ENCODE measurements around the gene DOK3.
A peak's percentile ranks its signal among the peaks of the same experiment; 100 is the strongest.

DOK3 gene

DNA sequence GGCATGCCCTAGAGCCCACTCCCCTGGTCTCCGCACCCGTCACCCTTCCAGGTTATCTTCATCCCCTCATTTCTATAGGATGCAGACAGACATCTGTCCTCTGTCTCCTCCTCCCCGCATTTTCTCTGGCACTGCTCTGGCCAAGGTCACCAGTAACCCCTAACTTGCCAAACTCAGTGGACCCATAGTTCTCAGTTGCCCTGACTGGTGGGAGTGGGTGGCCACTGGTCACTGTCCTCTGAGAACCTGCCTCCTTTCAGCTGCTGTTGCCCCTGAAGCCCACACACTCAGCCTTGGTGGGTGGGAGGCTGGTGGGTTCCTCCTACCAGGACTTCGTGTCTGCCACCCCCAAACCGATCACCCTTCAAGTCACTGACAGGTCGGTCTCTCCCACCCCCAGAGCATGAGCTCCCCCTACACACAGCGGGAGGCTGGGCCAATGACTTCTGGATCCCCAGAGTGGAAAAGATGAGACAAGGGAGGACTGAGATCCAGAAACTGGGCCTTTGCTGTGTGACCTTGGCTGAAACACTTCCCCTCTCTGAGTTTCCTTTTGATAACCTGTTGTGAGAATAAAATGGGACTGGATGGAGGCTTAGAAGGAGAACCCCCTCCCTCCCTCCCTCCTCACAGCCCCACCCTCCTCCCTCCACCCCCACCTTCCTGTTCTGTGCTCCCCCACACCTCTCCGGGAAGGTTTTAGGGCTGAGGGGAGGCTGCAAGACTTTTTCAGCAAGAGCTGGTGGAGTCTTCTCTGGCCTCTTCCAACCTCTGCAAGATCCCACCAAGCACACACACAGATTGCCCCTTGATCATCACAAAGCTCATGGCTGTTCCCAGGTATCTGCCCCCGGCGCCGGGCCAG lies 33.8 kb downstream of the DOK3 start:
- in situ Hi-C loops (cut with HindIII; ENCODE audit: low pct_ligation_motif_present, low pct_unique_long_range_greater_than_20kb, low sequenced_read_pairs), result no loop called here
- no peak for DNase-seq

DNA sequence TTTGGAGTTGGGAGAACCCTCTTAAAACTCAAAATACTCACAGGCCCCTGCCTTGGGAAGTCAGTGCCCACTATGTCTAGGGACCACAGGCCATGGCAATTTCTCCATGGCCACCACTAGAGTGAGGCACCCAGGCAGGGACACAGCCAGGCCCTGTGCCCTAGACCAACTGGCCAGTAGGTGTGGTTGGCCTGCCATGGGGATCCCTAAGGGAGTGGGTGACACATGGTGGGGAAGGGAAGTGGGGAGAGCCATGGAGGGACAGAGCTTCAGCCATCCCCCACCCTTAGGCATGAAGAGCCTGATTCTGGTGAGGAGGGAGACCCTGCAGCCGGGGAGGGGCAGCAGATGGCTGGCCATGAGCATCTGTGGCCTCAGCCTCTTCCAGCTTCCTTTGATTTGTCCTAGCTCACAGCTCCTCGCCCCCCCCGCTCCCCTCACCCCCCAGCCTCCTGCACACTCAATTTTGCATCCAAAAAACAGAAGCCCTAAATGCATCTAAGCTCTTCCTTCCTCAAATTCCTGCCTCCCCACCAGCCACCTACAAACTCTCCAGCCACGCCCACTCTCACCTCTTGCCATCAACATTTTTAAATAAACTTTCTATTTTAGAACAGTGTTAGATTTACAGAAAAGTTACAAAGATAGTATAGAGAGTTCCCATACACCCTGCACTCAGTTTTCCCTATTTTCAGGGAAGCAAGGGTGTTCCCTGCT lies 34.6 kb downstream of the DOK3 start:
- in situ Hi-C loops (cut with HindIII; ENCODE audit: low pct_ligation_motif_present, low pct_unique_long_range_greater_than_20kb, low sequenced_read_pairs), result no loop called here
- no peak for DNase-seq

DNA sequence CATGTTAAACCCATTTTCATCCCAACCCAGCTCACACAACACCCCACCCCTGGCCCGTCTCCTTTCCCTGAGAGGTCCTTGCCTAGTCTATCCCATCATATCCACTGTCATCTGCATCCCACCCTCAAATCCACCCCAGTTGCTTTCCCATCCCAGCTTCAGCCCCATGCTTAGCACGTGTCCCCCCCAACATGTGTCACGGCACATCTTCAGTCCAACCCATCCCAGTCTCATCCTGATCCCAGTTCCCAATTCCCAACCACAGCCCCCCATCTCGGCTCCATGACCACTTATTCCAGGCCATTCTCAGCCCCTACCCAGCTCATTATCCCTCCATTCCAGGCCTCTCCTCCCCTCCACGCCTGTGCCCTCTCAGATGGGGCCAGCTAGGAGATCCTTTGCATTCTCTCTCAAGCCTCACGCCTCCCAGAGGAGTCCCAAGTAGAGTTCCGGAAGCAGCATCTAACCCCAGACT lies 35.6 kb downstream of the DOK3 start:
- in situ Hi-C loops (cut with HindIII; ENCODE audit: low pct_ligation_motif_present, low pct_unique_long_range_greater_than_20kb, low sequenced_read_pairs), result no loop called here
- no peak for DNase-seq

- in situ Hi-C loops (cut with HindIII; ENCODE audit: low pct_ligation_motif_present, low pct_unique_long_range_greater_than_20kb, low sequenced_read_pairs), result no loop called here
Observed at GRCh38 chr5:177473443-177474001, 36.1 kb downstream of the DOK3 start, which contains the start of gene DBN1. DBN1 (minus strand) TSS chr5:177473634; CDS start chr5:177473521, 113 bp downstream.

GRCh38 chr5:177472460-177473442 lies 36.9 kb downstream of the DOK3 start:
- no peak for DNase-seq

More at GRCh38 chr5:177473443-177474001, 36.1 kb downstream of the DOK3 start, which contains the start of gene DBN1:
- peak; percentile 54 for DNase-seq

GRCh38 chr5:177471610-177472356 lies 37.8 kb downstream of the DOK3 start:
- in situ Hi-C loops (cut with HindIII; ENCODE audit: low pct_ligation_motif_present, low pct_unique_long_range_greater_than_20kb, low sequenced_read_pairs), result no loop called here
- DNase-seq, result no peak

More at GRCh38 chr5:177472460-177473442, 36.9 kb downstream of the DOK3 start:
- in situ Hi-C loops (cut with HindIII; ENCODE audit: low pct_ligation_motif_present, low pct_unique_long_range_greater_than_20kb, low sequenced_read_pairs), result no loop called here

DNA sequence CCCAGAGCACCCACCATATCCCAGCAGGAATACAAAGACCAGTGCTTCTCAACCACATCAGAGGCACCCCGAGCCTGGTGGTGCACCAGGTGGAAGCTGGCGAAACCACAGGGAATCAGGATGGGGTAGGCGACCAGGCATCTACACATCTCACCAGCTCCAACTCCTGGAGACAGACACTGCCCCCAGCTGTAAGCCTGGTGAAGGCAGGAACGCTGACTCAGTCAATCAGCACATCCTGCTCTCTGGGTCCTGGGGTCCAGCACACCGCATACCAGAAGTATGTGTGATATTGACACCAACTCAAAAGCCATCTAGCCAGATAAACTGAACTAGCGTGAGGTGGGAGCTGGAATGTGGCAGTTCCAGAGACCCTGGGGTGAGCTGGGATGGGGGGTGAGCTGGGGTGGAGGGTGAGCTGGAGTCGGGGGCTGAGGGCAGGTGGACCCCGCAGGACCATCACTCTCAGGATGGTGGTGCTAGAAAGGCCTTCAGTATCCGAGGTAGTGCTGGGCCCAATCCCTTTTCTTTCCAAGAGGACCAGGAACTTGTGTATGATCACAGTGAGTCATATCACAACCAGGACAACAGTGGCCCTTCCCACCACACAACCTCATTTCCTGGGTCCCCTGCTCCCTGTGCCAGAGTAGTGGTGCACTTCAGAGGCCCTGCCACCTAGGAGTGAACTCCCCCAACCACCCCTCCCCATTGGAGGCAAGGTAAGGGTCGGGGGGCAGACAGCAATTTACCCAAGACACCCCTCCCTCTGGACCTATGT lies 38.7 kb downstream of the DOK3 start:
- in situ Hi-C loops (cut with HindIII; ENCODE audit: low pct_ligation_motif_present, low pct_unique_long_range_greater_than_20kb, low sequenced_read_pairs), result no loop called here
- DNase-seq, result no peak

DNA sequence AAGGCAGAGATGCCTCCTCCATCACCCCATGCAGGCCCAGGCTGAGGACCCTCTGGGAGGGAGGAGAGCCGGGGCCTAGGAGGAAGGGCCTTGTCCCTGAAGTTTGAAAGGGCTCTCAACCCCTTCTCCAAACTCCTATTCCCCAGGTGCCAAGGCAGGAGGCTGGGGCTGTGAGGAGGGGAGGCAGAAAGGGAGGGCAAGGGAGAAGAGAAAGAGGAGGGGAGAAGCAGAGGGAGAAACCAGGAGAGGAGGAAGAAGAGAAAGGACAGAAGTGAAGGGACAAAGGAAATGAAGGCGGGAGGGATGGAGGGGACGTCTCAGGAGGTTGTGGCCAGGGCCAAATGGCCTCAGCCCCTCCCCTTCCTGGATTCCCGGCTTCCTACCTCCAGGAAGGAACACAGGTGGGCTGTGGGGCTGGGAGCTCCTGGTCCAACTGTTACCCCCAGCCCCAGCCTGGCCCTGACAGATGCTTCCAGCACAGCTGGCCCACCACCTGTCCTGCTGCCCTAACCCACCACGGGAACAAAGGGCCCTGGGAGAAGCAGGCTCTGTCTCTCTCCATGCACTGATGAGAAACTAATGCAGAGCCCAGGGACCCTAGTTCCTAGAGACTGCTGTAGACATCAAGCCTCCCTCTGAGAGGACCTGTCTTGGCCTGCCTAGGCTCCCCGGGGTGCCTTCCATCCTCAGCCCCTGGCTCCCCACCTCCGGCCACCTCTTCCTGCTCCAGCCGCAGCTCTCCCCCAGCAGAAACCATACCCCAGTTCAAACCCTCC lies 39.7 kb downstream of the DOK3 start:
- in situ Hi-C loops (cut with HindIII; ENCODE audit: low pct_ligation_motif_present, low pct_unique_long_range_greater_than_20kb, low sequenced_read_pairs), result no loop called here
- DNase-seq, result no peak

- in situ Hi-C loops (cut with HindIII; ENCODE audit: low pct_ligation_motif_present, low pct_unique_long_range_greater_than_20kb, low sequenced_read_pairs), result no loop called here
- no peak for DNase-seq
Observed at GRCh38 chr5:177468685-177469628, 40.7 kb downstream of the DOK3 start.

DNA sequence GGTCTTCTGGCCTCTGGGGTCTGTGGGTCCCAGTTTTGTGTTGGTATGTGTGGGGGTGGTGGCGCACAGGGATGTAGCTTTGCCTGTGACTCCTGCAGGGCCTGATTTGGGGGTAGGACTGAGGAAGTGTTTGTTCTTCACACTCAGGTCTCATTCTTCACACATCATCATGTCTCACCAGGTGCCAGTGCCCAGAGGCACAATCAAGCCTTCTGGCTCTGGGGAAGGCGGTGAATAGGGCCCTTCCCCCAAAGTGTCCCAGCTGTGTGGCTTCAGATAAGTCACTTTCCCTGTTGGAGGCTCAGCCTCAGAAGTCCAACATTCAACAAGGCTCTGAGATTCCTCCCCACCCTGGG lies 41.3 kb downstream of the DOK3 start:
- in situ Hi-C loops (cut with HindIII; ENCODE audit: low pct_ligation_motif_present, low pct_unique_long_range_greater_than_20kb, low sequenced_read_pairs), result no loop called here

DNA sequence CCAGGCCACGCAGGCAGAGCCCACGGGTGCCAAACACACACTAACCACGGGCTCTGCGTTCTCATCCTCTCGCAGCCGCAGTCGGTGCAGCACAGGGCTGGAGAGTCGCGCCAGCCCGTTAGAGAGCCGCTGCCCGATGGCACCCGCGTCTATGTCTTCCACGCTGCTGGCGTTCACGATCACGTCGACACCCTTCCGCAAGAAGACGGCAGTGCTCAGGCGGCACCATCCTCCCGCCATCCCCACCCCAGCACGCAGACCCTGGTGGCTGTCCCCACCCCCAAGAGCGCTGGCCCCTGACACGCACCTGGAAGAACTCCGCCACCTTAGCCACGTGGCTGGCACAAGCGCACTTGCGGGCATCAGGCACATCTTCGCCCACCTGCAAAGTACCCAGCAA lies 42.2 kb downstream of the DOK3 start:
- no peak for DNase-seq
- in situ Hi-C loops (cut with HindIII; ENCODE audit: low pct_ligation_motif_present, low pct_unique_long_range_greater_than_20kb, low sequenced_read_pairs), result no loop called here

More for the DNA sequence above, 41.3 kb downstream of the DOK3 start:
- no peak for DNase-seq

GRCh38 chr5:177466861-177467260 lies 42.8 kb downstream of the DOK3 start:
- no peak for DNase-seq
- in situ Hi-C loops (cut with HindIII; ENCODE audit: low pct_ligation_motif_present, low pct_unique_long_range_greater_than_20kb, low sequenced_read_pairs), result no loop called here

GRCh38 chr5:177465044-177465443 lies 44.6 kb downstream of the DOK3 start:
- in situ Hi-C loops (cut with HindIII; ENCODE audit: low pct_ligation_motif_present, low pct_unique_long_range_greater_than_20kb, low sequenced_read_pairs), result no loop called here
- DNase-seq, result no peak

DNA sequence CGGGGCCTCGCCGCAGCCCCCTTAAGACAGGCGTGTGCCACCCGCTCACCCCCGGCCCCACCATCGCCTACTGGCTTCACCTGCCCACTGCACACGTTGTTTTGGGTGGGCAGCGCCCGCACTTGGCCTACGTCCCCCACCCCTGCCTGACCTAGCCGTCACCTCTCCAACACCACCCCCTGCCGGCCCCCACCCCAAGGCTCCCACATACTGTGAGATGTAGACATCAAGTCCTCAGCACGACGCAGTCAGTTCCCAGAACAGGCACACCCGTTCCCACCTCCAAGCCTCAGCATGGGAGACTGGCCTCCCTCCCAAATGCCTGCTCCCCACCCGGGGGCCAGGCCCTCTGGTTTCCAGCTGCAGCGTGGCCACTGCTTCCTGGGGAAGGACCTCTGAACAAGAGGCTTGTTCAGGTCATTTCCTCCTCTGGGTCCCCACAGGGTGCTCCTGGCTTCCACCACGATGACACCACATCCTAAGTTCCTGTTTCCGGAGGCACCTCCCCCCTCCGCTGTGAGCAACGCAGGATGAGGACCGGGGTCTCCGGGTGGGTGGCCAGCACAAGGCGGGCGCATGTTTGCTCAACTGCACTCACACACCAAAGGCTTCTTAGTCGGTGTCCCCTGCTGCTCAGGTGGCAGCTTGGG lies 47.5 kb downstream of the DOK3 start:
- in situ Hi-C loops (cut with HindIII; ENCODE audit: low pct_ligation_motif_present, low pct_unique_long_range_greater_than_20kb, low sequenced_read_pairs), result no loop called here
- DNase-seq, result no peak
